Hippocampal formation (tissue), 2 donors: ENCODE measurements around the gene ZNF516.
A peak's percentile ranks its signal among the peaks of the same experiment; 100 is the strongest.

Source experiments
- DNase-seq, 2 donors: peaks; one replicate each; lab custom pipeline; 2025; lab: John Stamatoyannopoulos, UW

ZNF516 gene

GRCh38 chr18:76398896-76399612 is 96.0 kb downstream of the ZNF516 start:
- peak; percentile 85 to 89 for DNase-seq

GRCh38 chr18:76398295-76398694 is 96.7 kb downstream of the ZNF516 start:
- DNase-seq, result no peak

GRCh38 chr18:76397631-76398030 is 97.4 kb downstream of the ZNF516 start:
- DNase-seq, result no peak

GRCh38 chr18:76396792-76397191 is 98.2 kb downstream of the ZNF516 start:
- no peak for DNase-seq

- DNase-seq, result no peak
Measured at GRCh38 chr18:76395609-76396008, 99.4 kb downstream of the ZNF516 start.

- DNase-seq, result no peak
Measured at GRCh38 chr18:76394780-76395476, 100.1 kb downstream of the ZNF516 start.

GRCh38 chr18:76392349-76392748 is 102.7 kb downstream of the ZNF516 start:
- DNase-seq, result no peak

GRCh38 chr18:76391746-76392145 is 103.3 kb downstream of the ZNF516 start:
- DNase-seq, result no peak

- no peak for DNase-seq
Measured at GRCh38 chr18:76391038-76391437, 104.0 kb downstream of the ZNF516 start.

- peak in 1 of 2 donors; percentile 16 for DNase-seq
Measured at GRCh38 chr18:76390452-76391035, 104.5 kb downstream of the ZNF516 start.

- no peak for DNase-seq
Measured at GRCh38 chr18:76389716-76390115, 105.3 kb downstream of the ZNF516 start.

GRCh38 chr18:76388891-76389423 is 106.1 kb downstream of the ZNF516 start:
- no peak for DNase-seq

- no peak for DNase-seq
Measured at GRCh38 chr18:76388261-76388660, 106.8 kb downstream of the ZNF516 start.

- DNase-seq, result no peak
Measured at GRCh38 chr18:76387608-76388007, 107.4 kb downstream of the ZNF516 start.

GRCh38 chr18:76386886-76387285 is 108.2 kb downstream of the ZNF516 start:
- no peak for DNase-seq

GRCh38 chr18:76386071-76386470 is 109.0 kb downstream of the ZNF516 start:
- DNase-seq, result no peak

- no peak for DNase-seq
Measured at GRCh38 chr18:76385681-76385975, 109.4 kb downstream of the ZNF516 start.

- DNase-seq, result no peak
Measured at GRCh38 chr18:76384861-76385680, 110.0 kb downstream of the ZNF516 start.

- DNase-seq, result no peak
Measured at GRCh38 chr18:76384114-76384790, 110.8 kb downstream of the ZNF516 start.

- DNase-seq, result no peak
Measured at GRCh38 chr18:76383636-76384035, 111.4 kb downstream of the ZNF516 start.

GRCh38 chr18:76382275-76382674 is 112.8 kb downstream of the ZNF516 start:
- no peak for DNase-seq
